Measurements from ENCODE around the gene NCCRP1. TPM values are rescaled to one million over a fixed set of nuclear protein-coding genes. Genes with fewer than 3 reads are reported as not detected.

Gene NCCRP1, protein sequence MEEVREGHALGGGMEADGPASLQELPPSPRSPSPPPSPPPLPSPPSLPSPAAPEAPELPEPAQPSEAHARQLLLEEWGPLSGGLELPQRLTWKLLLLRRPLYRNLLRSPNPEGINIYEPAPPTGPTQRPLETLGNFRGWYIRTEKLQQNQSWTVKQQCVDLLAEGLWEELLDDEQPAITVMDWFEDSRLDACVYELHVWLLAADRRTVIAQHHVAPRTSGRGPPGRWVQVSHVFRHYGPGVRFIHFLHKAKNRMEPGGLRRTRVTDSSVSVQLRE
- 18.4 TPM for total RNA-seq

DNA sequence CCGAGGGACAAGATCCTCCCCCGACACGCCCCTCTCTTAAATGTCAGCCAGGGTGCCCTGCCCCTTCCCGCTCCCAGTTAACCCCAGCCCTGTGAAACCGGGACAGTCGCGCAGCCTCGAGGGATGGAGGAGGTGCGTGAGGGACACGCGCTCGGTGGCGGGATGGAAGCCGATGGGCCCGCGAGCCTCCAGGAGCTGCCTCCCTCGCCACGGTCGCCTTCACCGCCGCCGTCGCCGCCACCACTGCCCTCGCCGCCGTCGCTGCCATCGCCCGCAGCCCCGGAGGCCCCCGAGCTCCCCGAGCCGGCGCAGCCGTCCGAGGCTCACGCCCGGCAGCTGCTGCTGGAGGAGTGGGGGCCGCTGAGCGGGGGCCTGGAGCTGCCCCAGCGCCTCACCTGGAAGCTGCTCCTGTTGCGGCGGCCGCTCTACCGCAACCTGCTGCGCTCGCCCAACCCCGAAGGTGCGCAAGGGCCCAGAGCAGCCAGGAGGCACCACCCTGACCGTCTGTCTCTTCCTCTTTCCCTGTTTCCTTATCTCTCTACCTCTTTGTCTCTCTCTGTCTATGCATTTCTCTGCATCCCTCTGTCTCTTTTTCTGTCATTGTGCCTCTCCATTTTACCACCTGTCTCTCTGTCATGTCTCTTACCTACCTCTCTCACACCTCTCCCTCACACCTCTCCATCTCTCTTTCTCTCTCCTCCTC is at the start of gene NCCRP1:
TSS of gene NCCRP1 (plus strand) at position 105 of the 703 bp plus-strand sequence. CDS start at position 124, 19 bp downstream.
- no peak for DNase-seq (ENCODE audit: low spot score)

DNA sequence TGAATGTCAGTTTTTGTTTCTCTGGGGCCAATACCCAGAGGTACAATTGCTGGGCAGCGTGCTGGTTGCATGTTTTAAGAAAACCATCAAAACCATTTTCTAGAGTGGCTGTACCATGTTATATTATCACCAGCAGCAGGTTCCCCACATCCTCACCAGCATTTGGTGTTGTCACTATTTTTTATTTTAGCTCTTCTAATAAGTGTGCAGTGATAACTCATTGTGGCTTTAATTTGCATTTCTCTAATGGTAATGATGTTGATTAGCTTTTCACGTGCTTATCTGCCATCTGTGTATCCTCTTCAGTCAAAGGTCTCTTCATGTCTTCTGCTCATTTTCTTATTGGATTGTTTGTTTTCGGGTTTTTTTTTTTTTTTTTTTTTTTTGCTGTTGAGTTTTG is 49.3 kb upstream of the NCCRP1 start:
- no peak for DNase-seq (ENCODE audit: low spot score)

DNA sequence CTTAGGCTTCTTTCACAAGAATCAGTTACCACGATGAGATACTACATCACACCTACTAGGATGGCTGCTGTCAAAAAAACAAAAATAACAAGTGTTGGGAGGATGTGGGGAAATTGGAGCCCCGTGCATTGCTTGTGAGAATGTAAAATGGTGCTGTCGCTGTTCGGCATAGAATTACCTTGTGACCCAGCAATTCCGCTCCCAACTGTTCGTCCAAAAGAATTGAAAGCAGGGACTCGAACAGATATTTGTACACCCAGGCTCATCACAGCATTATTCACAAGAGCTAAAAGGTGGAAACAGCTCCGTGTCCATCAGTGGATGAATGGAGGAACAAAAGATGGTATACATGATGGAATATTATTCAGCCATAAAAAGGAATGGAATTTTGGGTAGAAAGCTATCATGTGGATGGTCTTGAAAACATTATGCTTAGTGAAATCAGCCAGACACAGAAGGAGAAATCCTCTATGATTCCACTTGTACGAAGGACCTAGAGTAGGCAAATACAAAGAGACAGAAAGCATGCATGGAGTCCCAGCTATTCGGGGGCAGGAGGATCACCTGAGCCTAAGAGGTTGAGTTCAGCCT is 47.7 kb upstream of the NCCRP1 start:
- no peak for DNase-seq (ENCODE audit: low spot score)

DNA sequence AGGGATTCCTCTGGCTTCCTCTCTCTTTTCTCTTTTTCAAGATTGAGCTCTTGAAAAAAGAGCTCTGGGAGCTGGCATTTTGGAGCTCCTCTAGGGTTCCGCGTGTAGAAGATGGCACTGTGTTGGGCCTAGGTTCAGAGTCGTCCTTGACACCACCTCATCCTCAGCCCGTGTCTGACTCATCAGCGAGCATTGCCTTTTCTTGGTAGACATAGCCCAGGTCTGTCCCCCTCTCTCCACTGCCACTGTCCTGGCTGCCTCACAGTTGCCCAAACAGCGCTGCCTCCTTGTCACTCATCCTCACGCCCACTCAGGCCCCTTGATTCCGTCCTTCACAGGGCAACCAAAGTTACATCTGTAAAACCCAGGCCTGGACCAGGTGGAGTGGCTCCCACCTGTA is 46.5 kb upstream of the NCCRP1 start:
- DNase-seq (ENCODE audit: low spot score), result no peak

DNA sequence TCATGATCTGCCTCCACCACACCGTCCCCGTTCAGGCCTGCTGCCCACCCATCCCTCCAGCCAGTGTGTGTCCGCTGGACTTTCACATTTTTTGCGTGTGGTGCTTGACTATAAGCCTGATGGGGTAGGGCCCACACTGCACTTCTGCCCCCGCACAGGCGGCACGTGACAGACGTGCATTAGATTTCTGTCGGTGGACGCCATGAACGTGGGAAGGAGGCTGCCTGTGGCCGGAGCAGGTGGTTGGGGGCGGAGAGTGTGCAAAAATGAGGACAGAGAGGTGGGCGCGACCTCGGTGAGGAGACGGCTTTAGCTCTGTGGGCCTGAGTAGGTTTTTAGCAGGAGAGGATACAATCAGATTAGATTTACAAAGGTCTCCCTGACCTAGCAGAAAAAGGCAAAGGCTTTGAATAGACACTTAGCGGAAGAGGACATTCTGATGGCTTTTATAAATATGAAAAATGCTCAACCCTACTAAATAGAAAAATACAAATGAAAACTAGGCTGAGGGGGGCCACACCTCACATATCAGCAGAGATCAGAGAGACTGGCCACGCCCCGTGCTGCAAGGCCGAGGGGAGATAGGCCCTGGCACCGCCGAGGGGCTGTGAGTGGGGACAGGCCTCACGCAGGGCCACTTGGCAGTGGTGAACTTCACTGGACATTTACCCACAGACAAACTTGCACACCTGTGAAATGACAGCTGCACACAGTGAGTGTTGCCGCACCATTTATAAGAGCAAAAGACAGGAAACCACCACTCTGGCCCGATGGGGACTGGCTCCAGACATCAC is 45.8 kb upstream of the NCCRP1 start:
- DNase-seq (ENCODE audit: low spot score), result no peak

DNA sequence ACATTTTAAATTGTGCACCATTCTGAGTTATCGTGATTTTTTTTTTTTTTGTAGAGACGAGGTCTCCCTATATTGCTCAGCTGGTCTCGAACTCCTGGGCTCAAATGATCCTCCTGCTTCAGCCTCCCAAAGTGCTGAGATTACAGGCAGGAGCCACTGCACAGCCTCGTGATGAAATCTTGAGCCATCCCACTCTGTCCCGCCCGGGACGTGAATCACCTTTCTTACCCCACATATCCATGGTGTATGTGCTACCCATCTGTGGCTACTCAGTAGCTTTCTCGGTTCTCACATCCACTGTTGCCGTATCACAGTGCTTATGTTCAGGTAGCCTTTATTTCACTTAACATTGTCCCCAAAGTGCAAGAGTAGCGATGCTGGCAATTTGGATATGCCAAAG is 44.7 kb upstream of the NCCRP1 start:
- no peak for DNase-seq (ENCODE audit: low spot score)

DNA sequence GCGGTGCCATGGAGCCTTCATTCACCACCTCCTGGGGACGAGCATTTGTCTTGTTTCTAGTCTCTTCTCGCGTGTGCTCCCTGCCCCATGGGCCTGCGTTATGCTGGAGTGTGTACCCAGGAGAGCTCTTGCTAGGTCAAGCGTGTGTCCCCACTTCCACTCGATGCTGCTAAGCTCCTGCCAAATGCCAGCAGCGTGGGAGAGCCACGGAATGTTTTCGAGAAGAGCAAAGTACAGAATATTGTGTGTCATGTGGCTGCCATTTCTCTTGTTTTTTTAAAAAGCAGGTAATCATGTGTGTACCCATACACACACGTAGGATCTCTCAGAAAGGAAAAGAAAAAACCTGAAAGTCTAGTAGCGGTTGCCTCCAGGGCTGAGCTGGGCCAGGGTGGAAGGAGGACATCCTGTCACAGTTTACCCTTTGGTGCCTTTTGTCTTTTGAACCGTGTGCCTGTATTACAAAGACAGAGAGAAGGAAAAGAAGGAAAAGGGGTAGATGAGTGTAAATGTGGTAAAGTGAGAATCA is 42.6 kb upstream of the NCCRP1 start:
- DNase-seq (ENCODE audit: low spot score), result no peak

DNA sequence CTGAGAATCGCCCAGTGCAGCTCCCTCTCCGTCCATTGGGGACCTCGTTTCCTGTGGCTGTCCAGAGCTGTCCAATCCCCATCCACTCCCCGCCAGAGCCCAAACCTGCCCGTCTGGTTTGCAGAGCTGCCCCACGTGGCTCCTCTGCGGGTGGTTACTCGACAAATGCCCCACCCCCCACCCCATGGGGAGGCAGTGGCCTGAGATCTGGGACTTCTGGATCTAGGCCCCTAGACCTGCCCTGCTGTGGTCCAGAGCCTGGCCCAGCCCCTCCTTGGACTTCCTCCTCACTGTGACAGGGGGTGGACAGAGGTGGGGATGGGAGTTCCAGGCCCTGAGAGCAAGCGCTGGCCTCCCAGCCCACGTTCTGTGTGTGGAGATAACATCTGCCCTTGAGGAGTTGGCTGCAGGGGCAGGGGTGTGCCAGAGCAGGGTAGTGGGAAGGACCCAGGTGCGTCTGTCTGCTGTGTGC is 42.1 kb upstream of the NCCRP1 start:
- DNase-seq (ENCODE audit: low spot score), result peak; percentile 89

DNA sequence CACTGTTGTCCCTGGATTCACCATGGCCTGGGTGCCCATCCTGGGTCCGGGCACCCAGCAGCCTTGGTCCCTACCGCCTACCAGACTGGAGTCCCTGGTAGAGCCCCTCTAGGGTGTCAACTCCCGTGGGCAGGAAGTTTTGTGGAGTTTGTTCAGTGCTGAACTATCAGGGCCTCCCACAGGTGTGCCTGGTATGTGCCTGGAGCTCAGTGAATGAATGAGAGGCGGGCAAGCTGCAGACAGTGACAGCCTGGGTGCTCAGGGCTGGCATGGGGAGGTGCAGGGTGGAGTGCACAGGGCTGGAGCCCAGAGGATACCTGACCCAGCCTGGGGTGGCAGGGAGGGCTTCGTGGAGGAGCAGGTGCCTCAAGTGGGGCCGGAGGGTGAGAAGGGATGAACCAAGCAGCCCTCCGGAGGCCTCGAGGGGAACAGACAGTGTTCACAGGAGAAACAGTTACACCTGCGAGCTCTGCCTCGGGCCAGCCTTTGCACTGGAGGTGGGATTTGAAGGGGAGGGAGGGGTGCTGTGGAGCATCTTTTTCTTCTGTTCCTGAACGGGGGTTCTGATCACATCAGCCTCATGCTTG is 41.6 kb upstream of the NCCRP1 start:
- DNase-seq (ENCODE audit: low spot score), result no peak

DNA sequence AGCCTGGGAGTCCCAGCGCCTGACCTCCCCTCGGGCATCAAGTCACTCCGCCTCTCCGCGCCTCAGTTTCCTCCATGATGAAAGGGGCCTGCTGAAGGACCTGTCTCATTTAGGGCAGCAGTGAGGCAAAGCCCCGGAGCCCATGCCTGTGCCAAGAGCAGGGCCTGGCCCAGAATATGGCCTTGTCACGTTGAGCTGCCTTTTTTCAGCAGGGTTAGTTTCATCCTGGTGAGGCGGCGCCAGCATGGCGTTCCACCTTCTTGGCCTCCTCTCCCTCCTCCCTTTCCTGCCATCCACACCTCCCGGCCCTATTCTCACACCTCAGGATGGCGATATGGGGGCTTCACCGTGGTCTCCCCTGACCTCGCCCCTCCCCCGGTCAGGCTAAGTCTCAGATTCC is 41.0 kb upstream of the NCCRP1 start:
- no peak for DNase-seq (ENCODE audit: low spot score)

DNA sequence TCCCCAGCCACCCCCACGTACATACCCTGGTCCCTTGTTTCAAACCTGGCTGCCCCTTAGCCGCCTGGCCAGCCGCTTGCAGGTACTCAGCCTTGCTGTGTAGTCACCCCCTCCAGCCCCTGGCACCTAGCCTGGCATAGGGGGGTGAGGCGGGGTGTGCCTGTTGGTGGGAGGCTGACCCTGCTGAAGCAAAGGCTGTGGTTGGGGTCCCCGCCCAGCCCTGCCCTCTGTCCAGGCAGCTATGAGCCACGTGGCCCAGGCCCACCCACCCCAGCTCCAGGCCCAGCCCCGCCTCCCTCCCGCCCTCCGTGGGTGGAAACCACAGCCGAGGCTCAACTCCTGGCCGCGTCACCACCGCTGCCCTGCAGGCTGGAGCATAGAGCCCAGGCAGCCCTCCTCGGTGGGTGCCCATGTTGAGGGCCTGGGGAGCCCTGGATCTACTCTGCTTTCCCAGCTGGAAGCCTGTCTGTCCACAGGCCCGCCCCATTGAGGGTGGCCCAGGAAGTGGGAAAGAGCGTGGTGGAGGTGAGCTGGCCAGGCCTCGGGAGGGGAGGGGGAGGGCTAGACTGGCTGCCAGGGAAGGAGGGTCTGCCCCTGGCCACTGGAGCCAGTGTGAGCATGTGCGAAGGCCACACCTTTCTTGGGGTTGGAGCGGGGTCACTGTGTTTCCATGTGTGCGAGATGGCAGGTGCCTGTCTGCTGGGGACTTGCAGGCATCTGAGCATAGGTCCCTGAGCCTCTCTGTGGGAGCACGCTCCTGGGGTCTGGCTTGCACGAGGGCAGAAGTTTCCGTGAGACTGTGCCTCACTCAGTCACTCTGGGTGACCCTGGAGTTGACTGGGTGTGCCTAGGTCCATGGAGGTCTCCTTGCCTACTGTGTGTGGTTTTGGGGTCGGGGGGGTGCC is 40.2 kb upstream of the NCCRP1 start:
- DNase-seq (ENCODE audit: low spot score), result no peak

DNA sequence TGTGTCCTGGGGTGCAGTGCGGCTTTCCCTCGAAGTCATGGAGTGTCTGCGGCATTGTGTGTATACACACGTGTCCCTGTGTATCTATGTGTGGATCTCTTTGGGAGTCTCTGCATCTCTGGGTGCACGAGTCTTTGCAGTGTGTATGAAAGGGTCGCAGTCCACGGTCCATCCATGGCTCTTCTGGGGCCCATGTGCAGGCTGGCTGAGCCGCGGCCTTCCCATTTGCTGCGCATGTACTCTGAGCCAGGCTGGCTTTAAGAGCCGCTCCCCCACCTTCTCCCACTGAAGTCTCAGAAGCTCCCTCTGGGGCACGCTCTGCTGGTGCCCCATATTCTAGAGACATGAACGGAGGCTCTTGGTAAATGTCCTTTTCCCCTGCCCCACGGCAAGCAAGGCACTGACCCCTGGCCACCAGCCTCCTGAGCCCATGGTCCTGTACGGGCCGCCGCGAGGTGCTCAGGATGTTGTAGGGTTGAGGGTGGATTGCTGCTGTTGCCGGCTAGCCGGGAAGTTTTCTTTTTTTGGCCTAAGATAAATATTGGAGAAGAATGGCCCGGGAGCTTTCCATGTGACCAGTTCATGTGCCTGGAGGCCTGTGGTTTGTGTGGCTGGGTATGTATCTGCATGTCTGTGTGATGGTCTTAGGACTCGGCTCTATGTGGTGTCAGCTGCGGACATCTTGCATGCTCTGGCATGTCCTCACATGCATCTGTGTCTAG is 39.3 kb upstream of the NCCRP1 start:
- DNase-seq (ENCODE audit: low spot score), result no peak

DNA sequence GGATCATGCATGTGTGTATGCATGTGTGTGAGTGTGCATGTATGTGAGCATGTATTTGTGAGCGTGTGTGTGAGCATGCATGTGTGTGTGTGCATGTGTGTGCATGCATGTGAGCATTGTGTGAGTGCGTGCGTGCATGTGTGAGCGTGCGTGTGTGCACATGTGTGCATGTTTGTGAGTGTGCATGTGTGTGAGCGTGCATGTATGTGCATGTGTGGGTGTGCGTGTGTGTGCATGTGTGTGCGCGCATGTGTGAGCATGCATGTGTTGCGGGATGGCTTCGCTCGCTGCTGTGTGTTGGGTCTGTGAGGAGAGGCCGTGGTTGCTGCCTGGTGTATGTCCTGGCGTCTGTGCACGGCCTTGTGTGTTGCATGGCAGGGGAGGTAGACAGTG is 38.8 kb upstream of the NCCRP1 start:
- DNase-seq (ENCODE audit: low spot score), result no peak

DNA sequence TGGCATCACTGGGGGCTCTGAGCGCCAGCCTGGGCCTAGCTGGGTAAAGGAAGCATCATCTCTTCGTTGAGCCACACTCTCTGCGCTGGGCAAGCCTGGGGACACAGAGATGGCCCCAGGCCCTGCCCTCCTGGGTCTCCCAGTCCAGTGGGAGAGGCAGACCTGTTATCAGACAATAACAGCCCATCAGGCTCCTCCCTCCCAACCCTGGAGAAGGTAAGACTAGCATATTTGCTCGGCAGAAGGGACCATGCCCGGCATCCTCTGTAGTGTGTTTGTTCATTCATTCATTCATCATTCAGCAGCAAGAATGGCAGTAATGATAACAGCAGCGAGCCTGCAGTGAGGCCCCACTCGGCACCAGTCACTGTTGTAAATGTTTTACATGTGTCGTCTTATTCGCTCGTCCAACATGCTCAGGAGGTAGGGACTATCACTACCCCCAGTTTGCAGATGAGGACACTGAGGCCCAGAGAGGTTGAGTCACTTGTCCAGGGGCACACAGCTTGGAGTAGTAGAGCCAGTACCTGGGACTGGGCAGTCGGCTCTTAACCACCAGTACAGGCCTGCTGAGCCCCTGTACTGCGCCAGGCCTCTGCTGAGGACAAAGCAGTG is 38.0 kb upstream of the NCCRP1 start:
- no peak for DNase-seq (ENCODE audit: low spot score)

DNA sequence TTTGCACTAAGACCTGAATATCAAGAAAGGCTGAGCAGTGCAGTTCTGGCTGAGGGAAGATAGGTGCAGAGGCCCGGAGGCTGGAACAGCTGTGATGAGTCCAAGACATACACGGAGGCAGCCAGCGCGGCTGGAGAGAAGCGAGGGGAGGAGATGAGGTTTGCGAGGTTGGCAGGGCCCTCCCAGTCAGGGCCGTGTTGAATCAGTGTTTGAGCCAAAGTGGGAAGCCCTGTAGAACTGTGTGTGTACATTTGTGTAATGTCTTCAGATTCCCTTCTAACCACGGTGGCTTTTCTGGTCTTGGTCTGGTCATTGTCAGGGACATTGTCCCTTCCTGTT is 36.3 kb upstream of the NCCRP1 start:
- peak; percentile 79 for DNase-seq (ENCODE audit: low spot score)

DNA sequence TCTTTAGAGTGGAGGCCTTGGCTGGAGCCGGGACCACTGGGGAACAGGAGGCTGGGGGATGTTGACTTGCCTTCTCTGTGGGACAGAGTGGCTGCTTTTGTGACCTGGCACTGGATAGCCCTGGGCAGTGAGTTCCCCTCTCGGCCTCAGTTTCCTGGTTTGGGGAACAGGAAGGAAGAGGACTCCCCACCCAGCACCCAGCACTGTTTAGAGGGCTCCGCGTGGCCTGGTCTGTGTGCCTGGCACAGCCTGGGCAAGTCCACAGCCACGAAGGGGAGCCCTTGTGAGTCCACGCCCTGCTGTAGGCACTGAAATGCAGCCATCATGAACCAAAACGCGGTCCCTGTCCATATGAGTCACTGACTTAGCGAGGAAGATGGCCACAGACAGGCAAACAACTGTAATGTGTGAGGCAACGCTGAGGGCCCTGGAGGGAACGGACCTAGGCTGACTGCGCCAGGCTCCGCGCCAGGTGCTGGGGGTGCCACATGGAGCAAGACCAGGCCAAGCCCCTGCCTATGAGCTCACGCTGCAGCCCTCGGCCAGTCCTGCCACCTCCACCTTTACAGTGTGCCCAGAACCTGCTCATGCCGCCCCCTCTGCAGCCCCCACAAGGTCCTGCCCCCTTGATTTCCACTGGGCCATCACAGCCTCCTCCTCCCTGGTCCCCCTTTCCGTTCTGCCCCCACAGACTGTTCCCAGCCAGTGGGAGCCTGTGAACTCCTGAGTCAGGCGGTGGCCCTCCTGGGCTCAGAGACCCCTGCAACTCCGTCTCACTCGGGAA is 35.7 kb upstream of the NCCRP1 start:
- DNase-seq (ENCODE audit: low spot score), result no peak

DNA sequence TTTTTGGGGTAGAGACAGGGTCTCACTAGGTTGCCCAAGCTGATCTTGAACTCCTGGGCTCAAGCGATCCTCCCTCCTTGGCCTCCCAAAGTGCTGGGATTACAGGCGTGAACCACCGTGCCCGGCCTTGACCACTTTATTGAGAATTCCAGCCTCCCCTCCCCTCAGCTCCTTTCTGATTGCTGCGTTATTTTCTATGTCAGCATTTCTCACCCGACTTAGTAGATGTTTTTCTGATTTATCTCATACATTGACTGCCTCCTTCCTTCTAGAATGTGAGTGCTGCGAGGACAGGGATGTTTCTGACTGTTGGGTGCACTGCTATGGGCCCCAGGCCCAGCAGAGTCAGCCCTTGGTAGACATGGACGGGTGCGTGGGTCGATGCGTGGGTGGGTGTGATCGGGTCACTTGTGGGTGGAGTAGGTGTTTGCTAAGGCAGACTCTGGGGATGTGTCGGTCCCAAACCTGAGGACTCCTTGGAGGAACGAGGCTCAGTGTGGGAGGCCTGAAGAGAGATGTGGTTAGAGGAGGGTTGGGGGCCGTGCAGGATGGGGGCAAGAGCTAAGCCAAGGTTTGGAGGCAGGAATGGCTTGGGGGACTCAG is 34.2 kb upstream of the NCCRP1 start:
- DNase-seq (ENCODE audit: low spot score), result no peak

DNA sequence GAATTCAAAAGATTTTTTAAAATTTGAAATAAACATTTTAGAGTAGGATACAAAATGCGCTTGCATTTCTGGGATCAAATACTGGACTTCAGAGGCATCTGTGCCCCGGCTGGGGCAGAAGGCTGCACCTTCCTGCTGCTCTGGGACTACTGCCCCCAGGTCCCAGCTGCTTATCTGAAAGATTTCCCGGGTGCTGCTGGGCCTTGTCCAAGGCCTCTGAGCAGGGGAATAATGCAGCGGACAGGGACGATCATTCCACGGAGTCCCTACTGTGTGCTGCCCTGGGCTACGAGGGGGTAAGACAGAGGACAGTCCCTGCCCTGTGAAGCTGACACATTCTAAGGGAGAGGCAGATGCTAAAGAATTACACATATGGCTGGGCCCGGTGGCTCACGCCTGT is 33.1 kb upstream of the NCCRP1 start:
- no peak for DNase-seq (ENCODE audit: low spot score)

All from ureter (tissue), 1 donor.